Neutrophil (primary cell): Measurements from ENCODE around the gene U2AF1L4.

Experiments
- H3K27ac ChIP-seq: fragments of 200-600 bp; sonication (generic); 2 replicates; pipeline ENCODE4 v1.5.1; 2016; ENCODE audit warnings: mild to moderate bottlenecking, moderate library complexity
- H3K27me3 ChIP-seq: fragments of 200-600 bp; sonication (generic); 2 replicates; pipeline ENCODE4 v1.6.0; 2016; ENCODE audit warnings: mild to moderate bottlenecking
- H3K36me3 ChIP-seq: fragments of 200-600 bp; sonication (generic); 2 replicates; pipeline ENCODE4 v1.5.1; 2017
- H3K4me1 ChIP-seq, 2 experiments: fragments of 200-600 bp in 1 of 2; sonication (generic) in 1 of 2; 1 replicate in 1 of 2; 2 replicates in 1 of 2; pipeline versions ENCODE4 v1.5.1 to v1.6.1; 2013 to 2016; ENCODE audit warnings: low read depth in 1 of 2, low read length in 1 of 2, mild to moderate bottlenecking in 1 of 2, moderate library complexity in 1 of 2; ENCODE audit not compliant: control insufficient read depth in 1 of 2, insufficient read depth in 1 of 2
- H3K4me3 ChIP-seq, 2 experiments: fragments of 200-600 bp in 1 of 2; sonication (generic) in 1 of 2; 1 replicate in 1 of 2; 2 replicates in 1 of 2; pipeline ENCODE4 v1.5.1; 2013 to 2016; ENCODE audit warnings: low read depth in 1 of 2, low read length in 1 of 2, mild to moderate bottlenecking in 1 of 2, moderate library complexity in 1 of 2
- H3K9me3 ChIP-seq: fragments of 200-600 bp; sonication (generic); 2 replicates; pipeline ENCODE4 v1.5.1; 2016
- TF ChIP-seq, protein P1 (sequence below): fragments of 200-600 bp; sonication (generic); IDR thresholded peaks from 2 replicates; pipeline ENCODE4 v1.5.1; 2016; ENCODE audit warnings: antibody characterized with exemption

The U2AF1L4 gene

DNA sequence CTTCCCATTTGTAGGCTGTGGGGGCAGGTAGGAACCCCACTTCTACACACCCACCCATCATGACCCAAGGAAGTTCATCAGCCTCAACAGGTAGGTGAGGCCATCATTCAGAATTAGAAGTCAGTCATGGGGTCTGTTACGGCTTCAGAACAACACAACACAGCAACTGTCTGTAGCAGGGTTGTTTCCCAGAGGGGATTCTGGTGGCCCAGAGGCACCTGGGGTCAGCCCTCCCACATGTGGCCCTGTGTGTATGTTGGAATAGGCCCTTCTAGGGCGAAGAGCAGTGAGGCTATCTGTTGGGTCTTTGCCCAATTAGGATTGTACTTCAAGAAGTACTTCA is 6.4 kb downstream of the U2AF1L4 start:
- Histone ChIP-seq H3K4me1 (peaks cover 40 to 44% of the 10 kb centered on the region in 2 experiments), H3K36me3 (peaks cover 60% of the 10 kb centered on the region), H3K27me3 (no peaks in the 10 kb centered on the region), H3K27ac (peak overlapping the region; percentile 98), H3K4me3 (no peak overlapping the region), H3K9me3 (no peaks in the 10 kb centered on the region)
- TF ChIP-seq, protein P1, sequence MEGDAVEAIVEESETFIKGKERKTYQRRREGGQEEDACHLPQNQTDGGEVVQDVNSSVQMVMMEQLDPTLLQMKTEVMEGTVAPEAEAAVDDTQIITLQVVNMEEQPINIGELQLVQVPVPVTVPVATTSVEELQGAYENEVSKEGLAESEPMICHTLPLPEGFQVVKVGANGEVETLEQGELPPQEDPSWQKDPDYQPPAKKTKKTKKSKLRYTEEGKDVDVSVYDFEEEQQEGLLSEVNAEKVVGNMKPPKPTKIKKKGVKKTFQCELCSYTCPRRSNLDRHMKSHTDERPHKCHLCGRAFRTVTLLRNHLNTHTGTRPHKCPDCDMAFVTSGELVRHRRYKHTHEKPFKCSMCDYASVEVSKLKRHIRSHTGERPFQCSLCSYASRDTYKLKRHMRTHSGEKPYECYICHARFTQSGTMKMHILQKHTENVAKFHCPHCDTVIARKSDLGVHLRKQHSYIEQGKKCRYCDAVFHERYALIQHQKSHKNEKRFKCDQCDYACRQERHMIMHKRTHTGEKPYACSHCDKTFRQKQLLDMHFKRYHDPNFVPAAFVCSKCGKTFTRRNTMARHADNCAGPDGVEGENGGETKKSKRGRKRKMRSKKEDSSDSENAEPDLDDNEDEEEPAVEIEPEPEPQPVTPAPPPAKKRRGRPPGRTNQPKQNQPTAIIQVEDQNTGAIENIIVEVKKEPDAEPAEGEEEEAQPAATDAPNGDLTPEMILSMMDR, result no peak

GRCh38 chr19:35738021-35738886 is 7.0 kb downstream of the U2AF1L4 start:
- H3K36me3 ChIP-seq, result peaks cover 66% of the 10 kb centered on the region
- no peaks in the 10 kb centered on the region for H3K9me3 ChIP-seq
- peak overlapping the region; percentile 98 for H3K27ac ChIP-seq
- no peaks in the 10 kb centered on the region for H3K27me3 ChIP-seq
- TF ChIP-seq, protein P1, result no peak
- H3K4me3 ChIP-seq, result no peak overlapping the region
- peaks cover 36 to 39% of the 10 kb centered on the region in 2 experiments for H3K4me1 ChIP-seq

DNA sequence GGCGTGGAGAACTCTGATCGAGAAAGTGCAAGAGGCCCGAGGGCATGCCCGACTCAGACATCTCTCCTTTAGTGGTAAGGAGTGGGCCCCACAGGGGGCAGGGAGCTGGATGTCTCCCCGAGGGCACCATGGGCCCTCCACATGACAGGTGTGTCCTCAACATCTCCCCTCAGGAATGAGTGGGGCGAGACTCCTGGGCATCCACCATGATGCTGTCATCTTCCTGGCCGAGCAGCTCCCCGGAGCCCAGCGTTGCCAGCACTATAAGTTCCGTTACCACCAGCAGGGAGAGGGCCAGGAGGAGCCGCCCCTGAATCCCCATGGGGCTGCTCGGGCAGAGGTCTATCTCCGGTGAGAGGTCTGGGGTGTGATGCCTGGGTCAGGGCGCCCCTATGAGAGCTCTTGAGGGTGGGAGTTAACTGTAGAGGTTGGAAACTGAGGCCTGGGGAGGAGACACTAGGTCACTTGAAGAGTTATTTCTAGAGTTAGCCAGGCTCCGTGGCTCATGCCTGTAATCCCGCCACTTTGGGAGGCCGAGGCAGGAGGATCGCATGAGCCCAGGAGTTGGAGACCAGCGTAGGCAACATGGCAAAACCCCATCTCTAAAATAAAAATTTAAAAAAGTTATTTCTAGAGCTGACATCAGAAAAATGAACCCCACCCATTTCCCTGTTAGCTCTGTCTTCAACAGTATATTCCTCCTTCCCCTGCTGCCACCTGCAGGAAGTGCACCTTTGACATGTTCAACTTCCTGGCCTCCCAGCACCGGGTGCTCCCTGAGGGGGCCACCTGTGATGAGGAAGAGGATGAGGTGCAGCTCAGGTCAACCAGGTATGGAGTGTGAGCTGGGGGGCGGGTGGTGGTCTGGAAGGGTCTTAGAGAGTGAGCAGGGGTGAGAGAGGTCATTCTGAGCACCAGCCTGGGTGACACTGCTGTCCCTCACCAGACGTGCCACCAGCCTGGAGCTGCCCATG is 8.0 kb downstream of the U2AF1L4 start:
- Histone ChIP-seq H3K4me3 (no peak overlapping the region), H3K4me1 (peaks cover 26 to 29% of the 10 kb centered on the region in 2 experiments), H3K27ac (peak overlapping the region; percentile 19), H3K36me3 (peaks cover 77% of the 10 kb centered on the region), H3K27me3 (no peaks in the 10 kb centered on the region), H3K9me3 (no peaks in the 10 kb centered on the region)
- TF ChIP-seq, protein P1, result no peak

DNA sequence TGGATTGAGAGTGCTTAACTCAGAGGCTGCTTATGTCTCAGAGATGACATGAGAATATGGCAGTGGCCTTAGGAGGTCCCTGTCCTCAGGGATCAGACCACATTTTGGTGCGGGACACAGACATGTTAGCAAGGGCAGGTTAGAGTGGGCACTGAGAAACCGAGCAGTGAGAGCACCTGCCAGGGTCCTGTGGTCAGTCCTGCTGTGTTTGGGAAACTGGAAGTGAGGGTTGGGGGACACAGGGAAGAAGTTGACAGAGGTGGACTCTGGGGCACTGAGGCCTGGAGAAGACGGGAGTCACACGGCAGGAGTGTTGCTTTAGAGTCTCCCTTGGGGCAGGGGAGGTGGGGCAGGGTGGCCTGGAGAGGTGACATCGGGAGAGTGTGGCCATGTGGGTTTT is 10.3 kb downstream of the U2AF1L4 start:
- Histone ChIP-seq H3K4me1 (peaks cover 5 to 6% of the 10 kb centered on the region in 2 experiments), H3K36me3 (peaks cover 100% of the 10 kb centered on the region), H3K27ac (no peak overlapping the region), H3K27me3 (no peaks in the 10 kb centered on the region), H3K4me3 (no peak overlapping the region), H3K9me3 (no peaks in the 10 kb centered on the region)
- TF ChIP-seq, protein P1, result no peak

- H3K27ac ChIP-seq, result no peak overlapping the region
- TF ChIP-seq, protein P1, result no peak
- no peaks in the 10 kb centered on the region for H3K27me3 ChIP-seq
- H3K36me3 ChIP-seq, result peaks cover 100% of the 10 kb centered on the region
- H3K4me3 ChIP-seq, result no peak overlapping the region
- H3K4me1 ChIP-seq, result peaks cover 0 to under 1% of the 10 kb centered on the region in 2 experiments
- H3K9me3 ChIP-seq, result no peaks in the 10 kb centered on the region
Observed at GRCh38 chr19:35734273-35734672, 10.9 kb downstream of the U2AF1L4 start.
